Activated CD4-positive, alpha-beta T cell treated with anti-CD3 and anti-CD28 coated beads for 24 hours (primary cell): ENCODE measurements around the gene SMIM29.
"Not testable (repeated sequence)": the region's sequence is repeated elsewhere in the genome, so short reads cannot be mapped to it uniquely, and the experiment has no call there.

Experiments used
- DNase-seq, 2 donors: peaks; one replicate each; pipeline ENCODE4 v3.0.0-alpha.2; 2020; ENCODE audit warnings: low read depth in 2 of 2

Gene SMIM29

DNA sequence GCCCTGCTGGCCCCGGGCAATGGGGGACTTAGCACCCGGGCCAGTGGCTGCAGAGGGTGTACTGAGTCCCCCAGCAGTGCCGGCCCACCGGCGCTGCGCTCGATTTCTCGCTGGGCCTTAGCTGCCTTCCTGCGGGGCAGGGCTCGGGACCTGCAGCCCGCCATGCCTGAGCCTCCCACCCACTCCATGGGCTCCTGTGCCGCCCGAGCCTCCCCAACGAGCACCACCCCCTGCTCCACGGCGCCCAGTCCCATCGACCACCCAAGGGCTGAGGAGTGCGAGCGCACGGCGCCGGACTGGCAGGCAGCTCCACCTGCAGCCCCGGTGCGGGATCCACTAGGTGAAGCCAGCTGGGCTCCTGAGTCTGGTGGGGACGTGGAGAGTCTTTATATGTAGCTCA, 20.3 kb upstream of the SMIM29 start:
- DNase-seq, result not testable (repeated sequence)

DNA sequence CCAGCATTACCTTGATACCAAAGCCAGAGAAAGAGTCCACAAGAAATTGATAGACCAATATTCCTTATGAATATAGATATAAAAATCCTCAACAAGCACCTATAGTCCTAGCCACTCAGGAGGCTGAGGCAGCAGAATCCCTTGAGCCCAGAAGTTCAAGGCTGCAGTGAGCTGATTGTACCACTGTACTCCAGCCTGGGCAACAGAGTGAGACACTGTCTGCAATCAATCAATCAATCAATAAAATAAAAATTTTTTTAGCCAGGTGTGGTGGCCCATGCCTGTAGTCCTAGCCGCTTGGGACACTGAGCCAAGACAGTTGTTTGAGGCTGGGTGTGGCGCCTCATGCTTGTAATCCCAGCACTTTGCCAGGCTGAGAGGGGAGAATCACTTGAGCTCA, 18.9 kb upstream of the SMIM29 start:
- no peak for DNase-seq

DNA sequence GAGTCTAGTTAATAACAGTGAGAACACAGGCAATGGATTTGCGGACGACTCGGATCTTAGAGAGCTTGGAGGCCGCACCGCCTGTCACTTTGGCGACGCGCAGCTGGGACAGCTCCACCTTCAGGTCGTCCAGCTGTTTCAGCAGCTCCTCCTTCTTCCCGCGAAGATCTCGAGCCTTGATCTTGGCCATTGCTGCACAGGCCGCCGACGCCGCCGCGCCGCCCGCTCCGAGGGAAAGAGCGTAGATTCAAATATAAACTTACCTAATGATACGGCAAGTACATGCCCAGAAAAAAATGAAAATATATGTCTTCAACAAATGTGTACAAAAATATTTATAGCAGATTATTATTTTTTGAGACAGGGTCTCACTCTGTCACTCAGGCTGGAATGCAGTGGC, 14.7 kb upstream of the SMIM29 start:
- not testable (repeated sequence) for DNase-seq

DNA sequence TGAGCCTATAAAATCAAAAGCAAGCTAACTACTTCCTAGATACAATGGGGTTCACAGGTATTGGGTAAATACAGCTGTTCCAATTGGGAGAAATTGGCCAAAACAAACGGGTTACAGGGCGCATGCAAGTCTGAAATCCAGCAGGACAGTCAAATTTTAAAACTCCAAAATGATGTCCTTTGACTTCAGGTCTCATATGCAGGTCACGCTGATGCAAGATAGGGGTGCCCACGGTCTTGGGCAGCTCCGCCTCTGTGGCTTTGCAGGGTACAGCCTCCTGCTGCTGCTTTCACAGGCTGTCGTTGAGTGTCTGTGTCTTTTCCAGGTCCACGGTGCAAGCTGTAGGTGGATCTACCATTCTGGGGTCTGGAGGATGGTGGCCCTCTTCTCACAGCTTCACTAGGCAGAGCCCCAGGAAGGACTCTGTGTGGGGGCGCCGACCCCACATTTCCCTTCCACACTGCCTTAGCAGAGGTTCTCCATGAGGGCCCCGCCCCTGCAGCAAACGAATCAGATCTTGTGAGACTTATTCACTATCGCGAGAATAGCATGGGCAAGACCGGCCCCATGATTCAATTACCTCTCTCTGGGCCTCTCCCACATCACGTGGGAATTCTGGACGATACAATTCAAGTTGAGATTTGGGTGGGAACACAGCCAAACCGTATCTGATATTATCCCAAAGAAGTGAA, 11.9 kb upstream of the SMIM29 start:
- no peak for DNase-seq

DNA sequence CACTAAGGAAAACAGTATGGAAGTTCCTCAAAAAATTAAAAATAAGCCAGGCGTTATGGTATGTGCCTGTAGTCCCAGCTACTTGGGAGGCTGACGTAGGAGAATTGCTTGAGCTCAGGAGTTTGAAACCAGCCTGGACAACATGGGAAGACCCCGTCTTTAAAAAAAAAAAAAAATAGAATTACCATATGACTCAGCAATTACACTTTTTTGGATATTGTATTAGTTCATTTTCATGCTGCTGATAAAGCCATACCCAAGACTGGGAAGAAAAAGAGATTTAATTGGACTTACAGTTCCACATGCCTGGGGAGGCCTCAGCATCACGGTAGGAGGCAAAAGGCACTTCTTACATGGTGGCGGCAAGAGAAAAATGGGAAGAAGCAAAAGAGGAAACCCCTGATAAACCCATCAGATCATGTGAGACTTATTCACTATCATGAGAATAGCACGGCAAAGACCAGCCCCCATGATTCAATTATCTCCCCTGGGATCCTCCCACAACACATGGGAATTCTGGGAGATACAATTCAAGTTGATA, 10.8 kb upstream of the SMIM29 start:
- no peak for DNase-seq

DNA sequence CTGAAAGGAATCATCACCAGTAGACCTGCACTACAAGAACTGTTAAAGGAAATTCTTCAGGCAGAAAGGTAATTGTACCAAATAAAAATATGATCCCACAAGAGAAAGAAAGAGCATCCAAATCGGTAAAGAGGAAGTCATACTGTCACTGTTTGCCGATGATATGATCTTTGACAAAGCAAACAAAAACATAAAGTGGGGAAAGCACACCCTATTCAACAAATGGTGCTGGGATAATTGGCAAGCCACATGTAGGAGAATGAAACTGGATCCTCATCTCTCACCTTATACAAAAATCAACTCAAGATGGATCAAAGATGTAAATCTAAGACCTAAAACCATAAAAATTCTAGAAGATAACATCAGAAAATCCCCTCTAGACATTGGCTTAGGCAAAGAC, 3.6 kb upstream of the SMIM29 start:
- DNase-seq, result not testable (repeated sequence)

DNA sequence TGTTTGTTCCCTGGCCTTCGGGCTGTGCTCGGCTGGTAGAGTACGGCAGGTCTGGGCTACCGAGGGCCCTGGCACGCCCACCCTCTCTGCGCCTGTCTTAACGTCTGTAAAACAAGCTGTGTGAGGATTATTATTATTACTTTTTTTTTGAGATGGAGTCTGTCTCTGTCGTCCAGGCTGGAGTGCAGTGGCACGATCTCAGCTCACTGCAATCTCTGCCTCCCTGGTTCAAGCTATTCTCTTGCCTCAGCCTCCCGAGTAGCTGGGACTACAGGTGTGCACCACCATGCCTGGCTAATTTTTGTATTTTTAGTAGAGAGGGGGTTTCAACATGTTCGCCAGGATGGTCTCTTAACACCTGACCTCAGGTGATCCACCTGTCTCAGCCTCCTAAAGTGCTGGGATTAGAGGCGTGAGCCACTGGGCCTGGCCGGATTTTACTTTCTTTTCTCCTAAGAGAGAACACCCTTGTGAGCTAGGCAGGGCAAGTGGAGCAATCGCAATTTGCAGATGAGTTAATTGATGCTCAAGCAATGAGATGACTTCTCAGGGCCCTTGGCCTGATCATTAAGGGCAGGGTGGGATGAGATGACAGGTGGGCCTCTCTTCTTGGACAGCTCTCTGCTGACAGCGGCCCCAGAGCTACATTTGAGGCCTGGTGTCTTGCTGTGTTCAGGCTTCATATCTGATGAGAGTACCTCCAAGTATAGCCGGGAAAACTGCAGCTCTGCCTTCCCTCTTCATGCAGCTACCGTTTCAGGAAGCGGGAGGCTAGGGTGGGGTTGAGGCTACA, 859 bp upstream of the SMIM29 start:
- no peak for DNase-seq

DNA sequence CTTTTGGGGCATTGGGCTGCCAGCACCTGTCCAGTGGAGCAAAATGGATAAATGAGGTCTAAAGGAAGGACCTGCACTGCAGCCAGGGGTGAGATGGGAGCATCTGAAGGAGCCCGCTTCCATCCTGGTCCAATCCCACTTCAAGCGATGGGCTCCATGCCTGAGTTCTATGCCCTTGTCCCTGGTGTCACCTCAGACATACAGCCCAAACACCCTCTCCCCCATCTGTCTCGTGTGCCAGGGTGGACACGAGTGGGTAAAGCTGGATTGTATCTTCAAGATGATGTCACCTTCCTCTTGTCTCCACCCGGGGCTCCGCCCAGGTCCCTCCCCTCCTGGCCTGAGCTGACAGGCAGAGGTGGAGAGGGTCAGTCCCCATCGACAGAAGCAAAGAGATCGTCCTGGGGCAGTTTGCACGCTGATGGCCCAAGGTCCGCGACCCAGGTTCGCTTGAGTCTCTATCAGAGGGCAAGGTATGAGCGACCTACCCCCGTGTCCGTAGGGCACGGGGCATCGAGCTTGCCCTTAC, 544 bp downstream of the SMIM29 start:
- DNase-seq, result no peak

DNA sequence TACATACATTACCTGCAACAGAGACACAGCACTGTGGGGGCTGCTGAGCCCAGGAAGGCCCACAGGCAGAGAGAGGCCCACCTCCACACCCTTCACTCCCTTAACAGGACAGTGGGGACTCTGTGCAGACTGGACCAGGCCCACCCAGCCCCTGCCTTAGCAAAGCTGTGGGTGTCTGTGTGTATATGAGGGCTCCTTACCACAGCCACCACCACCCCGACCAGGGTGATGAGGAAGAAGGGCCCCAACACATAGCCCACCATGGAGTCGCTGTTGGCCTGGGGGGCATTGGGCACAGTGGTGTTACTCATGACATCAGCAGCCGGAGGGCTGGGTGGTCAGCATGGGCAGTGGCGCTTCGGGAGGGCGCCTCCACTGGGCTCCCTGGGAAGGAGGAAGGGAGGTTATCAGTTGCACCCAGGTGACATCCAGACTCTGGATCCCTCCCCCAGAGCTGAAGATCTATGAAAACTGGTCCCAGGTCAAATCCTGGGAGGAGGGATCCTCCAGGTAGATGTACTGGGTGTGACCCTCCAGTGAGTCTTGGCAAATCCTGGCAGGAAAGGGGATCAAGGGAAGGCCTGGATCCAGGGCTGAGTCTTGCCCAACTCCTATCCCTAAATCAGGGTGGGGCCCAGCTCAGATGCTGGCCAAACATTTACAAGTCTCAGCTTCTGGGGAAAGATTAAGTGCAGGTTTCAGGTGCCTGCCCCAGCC, 1.2 kb downstream of the SMIM29 start:
- no peak for DNase-seq

DNA sequence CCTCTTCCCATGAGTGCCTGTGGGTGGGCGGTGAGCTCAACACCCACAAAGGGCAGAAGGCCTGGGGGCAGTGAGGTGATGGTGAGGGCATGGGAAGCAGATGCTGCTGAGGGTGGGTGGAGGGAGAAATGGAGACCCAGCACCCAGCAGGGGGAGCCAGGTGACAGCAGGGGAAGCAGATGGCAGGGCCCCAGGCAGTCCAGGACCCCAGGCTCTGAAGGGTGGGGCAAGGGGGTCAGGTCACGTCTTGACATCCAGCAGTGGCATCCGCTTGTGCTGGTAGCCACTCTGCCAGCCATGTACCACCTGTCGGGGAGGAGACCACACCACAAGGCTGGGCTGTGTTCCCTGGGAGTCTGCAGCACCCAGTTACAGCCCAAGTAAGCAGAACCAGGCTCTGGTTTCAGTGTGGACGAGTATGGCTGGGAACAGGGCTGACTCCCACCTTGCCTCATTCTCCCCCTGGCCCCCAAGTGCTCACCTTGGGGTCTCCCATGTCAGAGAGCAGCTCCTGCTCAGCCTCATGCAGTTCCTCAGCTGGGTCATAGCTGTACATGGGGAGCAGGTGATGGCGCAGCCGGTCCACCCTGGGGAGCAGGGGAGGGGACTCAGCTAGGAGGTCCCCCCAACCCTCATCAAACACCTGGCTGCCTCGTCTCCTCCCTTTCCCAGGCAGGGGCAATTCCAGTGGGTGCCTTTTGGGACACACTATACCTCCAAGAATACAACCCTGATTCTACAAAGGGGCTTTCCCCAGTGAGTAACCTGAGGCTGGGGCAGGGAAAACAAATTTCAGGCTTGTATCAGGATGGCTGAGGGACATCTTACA, 2.0 kb downstream of the SMIM29 start:
- no peak for DNase-seq

DNA sequence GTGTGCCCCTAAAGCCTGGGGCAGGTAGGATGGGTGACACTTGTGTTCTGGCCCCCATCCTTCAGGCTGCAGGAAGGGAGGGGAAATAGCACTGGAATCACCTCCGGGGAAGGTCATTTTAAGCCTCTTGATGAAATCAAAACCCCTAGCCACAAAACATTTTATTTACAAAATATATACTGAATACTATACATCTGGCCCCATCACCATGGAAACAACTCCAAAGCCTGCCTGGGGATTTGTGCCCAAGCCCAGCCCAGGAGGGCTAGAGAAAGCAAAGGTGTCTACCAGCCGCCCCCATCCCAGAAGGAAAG, 2.6 kb downstream of the SMIM29 start:
- DNase-seq, result no peak

DNA sequence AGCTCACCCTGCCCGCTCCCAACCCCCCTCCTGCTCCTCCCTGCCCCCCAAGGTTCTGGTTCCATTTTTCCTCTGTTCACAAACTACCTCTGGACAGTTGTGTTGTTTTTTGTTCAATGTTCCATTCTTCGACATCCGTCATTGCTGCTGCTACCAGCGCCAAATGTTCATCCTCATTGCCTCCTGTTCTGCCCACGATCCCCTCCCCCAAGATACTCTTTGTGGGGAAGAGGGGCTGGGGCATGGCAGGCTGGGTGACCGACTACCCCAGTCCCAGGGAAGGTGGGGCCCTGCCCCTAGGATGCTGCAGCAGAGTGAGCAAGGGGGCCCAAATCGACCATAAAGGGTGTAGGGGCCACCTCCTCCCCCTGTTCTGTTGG, 3.1 kb downstream of the SMIM29 start:
- not testable (repeated sequence) for DNase-seq

DNA sequence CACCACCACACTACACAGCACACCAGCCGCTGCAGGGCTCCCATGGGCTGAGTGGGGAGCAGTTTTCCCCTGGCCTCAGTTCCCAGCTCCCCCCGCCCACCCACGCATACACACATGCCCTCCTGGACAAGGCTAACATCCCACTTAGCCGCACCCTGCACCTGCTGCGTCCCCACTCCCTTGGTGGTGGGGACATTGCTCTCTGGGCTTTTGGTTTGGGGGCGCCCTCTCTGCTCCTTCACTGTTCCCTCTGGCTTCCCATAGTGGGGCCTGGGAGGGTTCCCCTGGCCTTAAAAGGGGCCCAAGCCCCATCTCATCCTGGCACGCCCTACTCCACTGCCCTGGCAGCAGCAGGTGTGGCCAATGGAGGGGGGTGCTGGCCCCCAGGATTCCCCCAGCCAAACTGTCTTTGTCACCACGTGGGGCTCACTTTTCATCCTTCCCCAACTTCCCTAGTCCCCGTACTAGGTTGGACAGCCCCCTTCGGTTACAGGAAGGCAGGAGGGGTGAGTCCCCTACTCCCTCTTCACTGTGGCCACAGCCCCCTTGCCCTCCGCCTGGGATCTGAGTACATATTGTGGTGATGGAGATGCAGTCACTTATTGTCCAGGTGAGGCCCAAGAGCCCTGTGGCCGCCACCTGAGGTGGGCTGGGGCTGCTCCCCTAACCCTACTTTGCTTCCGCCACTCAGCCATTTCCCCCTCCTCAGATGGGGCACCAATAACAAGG, 3.6 kb downstream of the SMIM29 start:
- not testable (repeated sequence) for DNase-seq

DNA sequence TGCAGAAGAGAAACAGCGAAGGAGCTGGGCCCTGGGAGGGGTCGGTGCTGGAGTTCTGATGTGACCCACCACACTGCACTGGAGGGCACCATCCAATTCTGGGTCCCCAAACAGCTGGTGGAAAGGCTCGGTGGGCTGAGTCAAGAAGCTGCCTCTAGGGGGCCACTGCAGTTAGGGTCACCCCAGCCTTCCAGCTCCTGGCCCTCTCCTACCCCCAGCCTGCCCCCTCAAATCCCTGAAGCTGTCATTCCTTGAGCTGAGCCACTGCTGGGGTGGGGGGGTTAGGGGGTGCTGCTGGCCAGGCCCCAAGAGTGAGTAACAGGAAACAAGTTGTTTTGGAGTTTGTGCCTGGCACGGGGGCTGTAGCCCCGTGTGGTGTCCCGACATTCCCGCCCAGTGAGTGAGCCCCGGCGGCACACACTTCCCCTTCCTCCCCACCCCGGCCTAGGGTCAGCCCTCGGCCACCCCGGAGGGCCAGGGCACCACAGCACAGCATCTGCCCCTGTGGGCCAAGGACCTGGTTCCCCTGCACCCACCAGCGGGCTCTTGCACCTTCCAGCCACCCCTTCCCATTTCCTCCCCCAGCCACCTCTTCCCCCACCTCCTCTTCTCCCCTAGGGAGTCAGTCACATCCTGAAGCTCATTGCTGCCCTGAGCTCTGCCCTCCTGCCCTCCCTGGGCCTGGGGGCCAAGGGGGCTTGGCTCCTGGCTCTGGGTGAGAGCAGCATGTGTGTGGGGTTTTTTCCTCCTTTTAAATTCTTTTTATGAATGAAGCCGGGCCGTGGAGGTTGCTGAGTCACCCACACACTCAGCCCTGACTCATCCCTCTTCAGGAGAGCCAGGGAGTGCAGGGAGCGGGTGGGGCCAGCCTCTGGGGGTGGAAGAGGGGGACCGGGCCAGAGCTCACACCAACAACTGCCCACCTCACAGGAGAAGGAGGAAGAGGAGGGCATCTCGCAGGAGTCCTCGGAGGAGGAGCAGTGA, 4.6 kb downstream of the SMIM29 start:
- peak; percentile 49 to 54 for DNase-seq

DNA sequence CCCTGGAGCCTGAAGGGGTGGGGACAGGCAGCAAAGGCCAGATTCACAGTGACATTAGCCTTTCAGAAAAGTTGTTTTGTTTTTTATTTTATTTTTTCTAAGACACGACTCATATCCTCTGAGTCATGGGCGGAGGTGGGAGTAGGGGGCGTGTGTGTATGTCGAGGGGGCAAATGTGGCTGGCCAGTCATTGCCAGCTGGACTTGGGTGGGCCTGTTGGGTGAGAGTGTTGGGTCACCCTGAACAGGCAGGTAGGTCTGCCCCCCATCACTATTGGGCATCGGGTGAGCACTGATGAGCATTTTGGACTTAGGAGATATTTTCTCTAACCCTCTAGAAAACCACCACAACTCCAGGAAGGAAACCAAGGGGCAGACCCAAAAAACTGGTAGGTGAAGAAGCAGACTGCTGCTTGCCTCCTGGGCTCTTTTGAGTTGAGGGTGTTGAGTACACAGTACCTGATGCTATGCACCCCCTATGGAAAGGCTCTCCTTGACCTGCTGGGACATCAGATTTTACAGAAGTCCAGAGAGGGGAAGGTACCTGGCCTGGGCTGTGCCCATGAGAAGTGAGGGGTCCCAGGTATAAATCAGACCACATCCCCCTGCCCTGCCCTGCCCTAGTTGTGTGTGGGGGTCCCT, 5.6 kb downstream of the SMIM29 start:
- no peak for DNase-seq

DNA sequence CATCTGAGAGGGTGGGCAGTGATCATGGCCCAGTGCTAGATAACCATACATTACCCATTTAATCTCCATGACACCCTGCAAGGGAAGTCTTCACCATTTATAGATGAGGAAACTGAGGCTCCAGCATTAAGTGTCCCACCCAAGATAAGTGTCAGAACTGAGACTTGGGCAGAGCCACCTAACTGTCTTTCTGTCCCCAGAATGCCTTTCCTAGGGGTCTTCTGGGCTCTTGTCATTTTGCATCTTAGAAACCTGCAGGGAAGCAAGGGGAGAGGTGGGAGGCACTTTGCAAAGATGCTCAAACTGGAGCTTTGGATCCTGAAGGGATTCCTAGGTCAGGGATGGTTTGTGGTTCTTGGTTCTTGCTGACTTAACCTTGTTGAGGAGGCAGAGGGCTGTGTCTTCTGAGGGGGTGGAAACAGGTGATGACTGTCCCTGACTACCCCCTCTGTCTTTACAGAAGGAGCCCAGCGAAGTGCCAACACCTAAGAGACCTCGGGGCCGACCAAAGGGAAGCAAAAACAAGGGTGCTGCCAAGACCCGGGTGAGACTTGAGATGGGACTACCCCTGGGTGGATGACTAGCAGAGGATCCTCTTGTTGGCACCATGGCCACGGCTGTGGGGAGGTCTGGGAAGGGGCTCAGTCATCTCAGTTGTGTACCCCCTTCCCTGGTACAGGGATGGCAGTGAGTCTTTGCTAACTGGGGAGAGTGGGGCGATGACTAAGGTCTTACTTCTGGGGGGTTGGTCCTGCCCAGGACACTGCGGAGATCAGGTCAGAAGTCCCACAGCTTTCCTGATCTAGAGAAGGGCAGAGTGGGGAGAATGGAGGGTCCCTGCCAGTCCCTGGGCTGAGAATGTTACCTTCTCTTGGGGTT, 6.3 kb downstream of the SMIM29 start:
- DNase-seq, result no peak

DNA sequence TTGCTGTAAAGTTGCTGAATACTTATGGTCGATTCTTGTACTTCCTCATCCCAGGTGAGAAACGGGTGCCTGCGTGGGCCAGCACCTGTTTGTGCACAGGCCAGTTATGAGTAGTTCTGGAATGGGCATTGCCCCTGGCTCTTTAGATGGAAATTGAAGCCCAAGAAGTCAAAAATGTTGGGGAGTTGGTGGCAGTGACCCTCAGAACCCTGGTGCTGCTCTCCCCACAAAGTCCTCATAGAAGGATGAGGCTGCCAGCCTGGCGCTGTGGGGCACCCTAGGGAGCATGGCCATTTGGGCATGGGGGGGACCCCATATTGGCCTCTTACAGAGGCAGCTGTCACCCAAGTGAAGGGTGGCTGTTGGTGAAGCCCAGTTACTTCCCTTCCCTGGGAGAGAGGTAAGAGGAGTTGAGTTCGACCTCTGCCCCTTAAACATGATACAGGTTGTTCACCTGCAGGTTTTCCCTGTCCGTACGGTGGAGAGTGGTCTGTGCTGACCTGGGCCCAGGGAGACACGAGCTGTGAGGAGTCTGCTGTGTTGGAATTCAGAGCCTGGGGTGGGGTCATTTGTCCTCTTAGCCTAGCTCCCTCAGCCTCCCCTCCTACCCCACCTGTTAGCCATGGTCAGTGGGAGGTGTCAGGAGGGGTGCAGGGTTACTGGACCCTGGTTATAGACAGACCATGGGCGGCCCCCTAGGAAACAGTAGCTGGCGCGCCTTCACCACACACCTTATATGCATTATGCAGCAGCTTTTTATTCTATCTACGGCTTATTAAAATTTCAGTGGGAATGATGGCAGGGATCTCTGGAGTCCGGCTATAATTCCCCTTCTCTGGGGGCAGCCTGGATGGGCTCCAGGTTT, 7.2 kb downstream of the SMIM29 start:
- DNase-seq, result no peak
